Measurements from ENCODE around the gene FHOD3. TPM values are rescaled to one million over a fixed set of nuclear protein-coding genes. Genes with fewer than 3 reads are reported as not detected.

The FHOD3 gene
- total RNA-seq, 1 donor from 2014 or later, result 346 TPM

GRCh38 chr18:36405611-36406010 lies 108.1 kb downstream of the FHOD3 start:
- no peak for DNase-seq
- no peaks in the 10 kb centered on the region for H3K9me3 ChIP-seq (replicated peaks)
- no peak overlapping the region for H3K4me3 ChIP-seq
- H3K27me3 ChIP-seq (ENCODE audit: low read depth), result no peaks in the 10 kb centered on the region
- peak overlapping the region; percentile 90 for H3K27ac ChIP-seq (replicated peaks)
- no peaks in the 10 kb centered on the region for H3K36me3 ChIP-seq
- peaks cover 95% of the 10 kb centered on the region for H3K4me1 ChIP-seq
- no peak for TF ChIP-seq CTCF (IDR thresholded peaks at IDR 0.05; ENCODE audit: borderline replicate concordance)
- intact Hi-C loops (cut with micrococcal nuclease), result no loop called here

DNA sequence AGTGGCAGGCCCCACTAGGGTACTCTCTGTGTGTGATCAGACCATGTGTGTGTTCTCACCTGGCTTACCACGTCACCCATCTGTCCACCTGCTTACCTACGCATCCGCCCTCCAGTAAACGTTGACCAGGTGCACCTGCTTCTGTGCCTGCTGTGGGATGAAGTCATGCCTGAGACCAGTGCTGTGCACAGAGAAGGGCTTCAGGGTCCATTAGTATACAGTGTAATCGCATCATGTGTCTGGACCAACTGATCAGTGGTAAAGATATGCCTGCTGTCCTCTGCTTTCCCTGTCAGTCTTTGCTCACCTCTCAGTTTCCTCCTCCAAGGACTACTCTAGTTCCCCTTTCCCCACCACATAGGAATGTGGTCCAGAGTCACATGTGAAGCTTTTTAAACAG lies 109.3 kb downstream of the FHOD3 start:
- no peaks in the 10 kb centered on the region for H3K27me3 ChIP-seq (ENCODE audit: low read depth)
- intact Hi-C loops (cut with micrococcal nuclease), result no loop called here
- no peaks in the 10 kb centered on the region for H3K36me3 ChIP-seq
- no peak for TF ChIP-seq CTCF (IDR thresholded peaks at IDR 0.05; ENCODE audit: borderline replicate concordance)
- H3K4me1 ChIP-seq, result peaks cover 87% of the 10 kb centered on the region
- no peak overlapping the region for H3K4me3 ChIP-seq
- DNase-seq, result no peak
- H3K27ac ChIP-seq (replicated peaks), result peak overlapping the region; percentile 90
- H3K9me3 ChIP-seq (replicated peaks), result no peaks in the 10 kb centered on the region

DNA sequence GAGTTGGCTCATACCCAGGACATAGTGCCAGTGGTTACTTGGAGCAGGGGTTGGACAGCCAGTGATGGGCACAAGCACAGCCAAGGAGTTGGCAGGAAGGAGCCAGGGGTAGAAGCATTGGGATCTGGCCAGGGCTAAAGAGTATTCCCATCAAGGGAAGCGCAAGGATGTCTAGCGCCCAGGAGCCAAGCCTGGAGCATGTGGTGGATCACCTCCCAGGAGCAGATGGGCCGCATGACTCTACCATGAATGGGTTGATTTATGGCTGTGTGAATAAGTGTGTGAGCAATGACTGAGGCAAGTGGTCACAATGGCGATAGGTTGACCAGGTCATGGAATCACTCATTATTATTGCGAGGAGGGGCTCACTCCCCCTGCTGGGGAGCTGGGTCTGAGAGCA lies 111.1 kb downstream of the FHOD3 start:
- Histone ChIP-seq H3K4me3 (no peak overlapping the region), H3K27me3 (ENCODE audit: low read depth) (no peaks in the 10 kb centered on the region), H3K9me3 (replicated peaks) (no peaks in the 10 kb centered on the region), H3K36me3 (no peaks in the 10 kb centered on the region), H3K27ac (replicated peaks) (peak overlapping the region; percentile 90), H3K4me1 (peaks cover 74% of the 10 kb centered on the region)
- no peak for DNase-seq
- intact Hi-C loops (cut with micrococcal nuclease), result no loop called here
- TF ChIP-seq CTCF (IDR thresholded peaks at IDR 0.05; ENCODE audit: borderline replicate concordance), result no peak

GRCh38 chr18:36409779-36410178 lies 112.3 kb downstream of the FHOD3 start:
- Histone ChIP-seq H3K36me3 (no peaks in the 10 kb centered on the region), H3K9me3 (replicated peaks) (no peaks in the 10 kb centered on the region)
- intact Hi-C loops (cut with micrococcal nuclease), result no loop called here

DNA sequence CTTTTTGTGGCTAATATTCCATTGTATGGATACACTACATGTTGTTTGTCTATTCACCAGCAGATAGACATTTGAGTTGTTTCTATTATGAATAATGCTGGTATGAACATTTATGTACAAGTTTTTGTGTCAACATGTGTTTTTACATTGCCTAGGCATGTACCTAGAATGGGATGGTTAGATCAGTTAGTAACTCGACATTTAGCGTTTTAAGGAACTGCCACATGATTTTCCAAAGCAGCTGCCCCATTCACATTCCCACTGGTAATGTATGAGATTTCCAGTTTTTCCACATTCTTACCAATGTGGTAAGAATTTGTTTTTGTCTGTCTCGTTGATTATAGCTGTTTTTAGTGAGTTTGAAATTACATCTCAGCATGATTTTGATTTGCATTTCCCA lies 112.8 kb downstream of the FHOD3 start:
- Histone ChIP-seq H3K9me3 (replicated peaks) (no peaks in the 10 kb centered on the region), H3K4me3 (no peak overlapping the region), H3K27ac (replicated peaks) (no peak overlapping the region), H3K4me1 (peaks cover 60% of the 10 kb centered on the region), H3K36me3 (no peaks in the 10 kb centered on the region), H3K27me3 (ENCODE audit: low read depth) (no peaks in the 10 kb centered on the region)
- no peak for TF ChIP-seq CTCF (IDR thresholded peaks at IDR 0.05; ENCODE audit: borderline replicate concordance)
- intact Hi-C loops (cut with micrococcal nuclease), result no loop called here
- no peak for DNase-seq

More at GRCh38 chr18:36409779-36410178, 112.3 kb downstream of the FHOD3 start:
- H3K4me1 ChIP-seq, result peaks cover 63% of the 10 kb centered on the region
- no peaks in the 10 kb centered on the region for H3K27me3 ChIP-seq (ENCODE audit: low read depth)
- DNase-seq, result no peak
- no peak for TF ChIP-seq CTCF (IDR thresholded peaks at IDR 0.05; ENCODE audit: borderline replicate concordance)
- peak overlapping the region; percentile 11 for H3K27ac ChIP-seq (replicated peaks)
- H3K4me3 ChIP-seq, result no peak overlapping the region

DNA sequence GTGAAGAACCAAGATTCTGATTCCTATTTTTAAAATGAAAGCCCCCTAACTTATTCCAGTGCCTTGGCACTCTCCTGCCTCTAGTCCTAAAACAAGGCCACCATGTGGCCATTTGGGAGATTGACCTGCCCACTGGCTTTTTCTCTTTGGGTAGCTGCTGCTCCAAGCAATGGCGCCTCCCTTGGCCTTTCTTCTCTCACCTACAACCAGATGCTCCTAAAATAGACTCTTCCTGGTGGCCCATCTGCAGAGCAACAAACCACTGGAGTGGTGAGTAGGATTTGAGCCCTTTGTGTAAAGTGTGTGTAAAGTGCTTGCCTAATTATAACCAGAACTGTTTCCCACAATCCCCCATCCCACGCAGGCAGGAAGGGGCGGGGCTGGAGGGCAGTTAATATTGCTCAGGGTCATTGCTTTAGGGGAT lies 114.2 kb downstream of the FHOD3 start:
- H3K27me3 ChIP-seq (ENCODE audit: low read depth), result no peaks in the 10 kb centered on the region
- peak overlapping the region; percentile 37 for H3K27ac ChIP-seq (replicated peaks)
- H3K9me3 ChIP-seq (replicated peaks), result no peaks in the 10 kb centered on the region
- TF ChIP-seq CTCF (IDR thresholded peaks at IDR 0.05; ENCODE audit: borderline replicate concordance), result peak; percentile 16
- no peak overlapping the region for H3K4me3 ChIP-seq
- no peaks in the 10 kb centered on the region for H3K36me3 ChIP-seq
- intact Hi-C loops (cut with micrococcal nuclease), result no loop called here
- no peak for DNase-seq
- peaks cover 61% of the 10 kb centered on the region for H3K4me1 ChIP-seq

All from left ventricle myocardium inferior (tissue), 1 donor.